ENCODE measurements around the gene GRIK1.

GRIK1 gene

GRCh38 chr21:29661672-29662442, 277.9 kb downstream of the GRIK1 start:
- DNase-seq = no peak

DNA sequence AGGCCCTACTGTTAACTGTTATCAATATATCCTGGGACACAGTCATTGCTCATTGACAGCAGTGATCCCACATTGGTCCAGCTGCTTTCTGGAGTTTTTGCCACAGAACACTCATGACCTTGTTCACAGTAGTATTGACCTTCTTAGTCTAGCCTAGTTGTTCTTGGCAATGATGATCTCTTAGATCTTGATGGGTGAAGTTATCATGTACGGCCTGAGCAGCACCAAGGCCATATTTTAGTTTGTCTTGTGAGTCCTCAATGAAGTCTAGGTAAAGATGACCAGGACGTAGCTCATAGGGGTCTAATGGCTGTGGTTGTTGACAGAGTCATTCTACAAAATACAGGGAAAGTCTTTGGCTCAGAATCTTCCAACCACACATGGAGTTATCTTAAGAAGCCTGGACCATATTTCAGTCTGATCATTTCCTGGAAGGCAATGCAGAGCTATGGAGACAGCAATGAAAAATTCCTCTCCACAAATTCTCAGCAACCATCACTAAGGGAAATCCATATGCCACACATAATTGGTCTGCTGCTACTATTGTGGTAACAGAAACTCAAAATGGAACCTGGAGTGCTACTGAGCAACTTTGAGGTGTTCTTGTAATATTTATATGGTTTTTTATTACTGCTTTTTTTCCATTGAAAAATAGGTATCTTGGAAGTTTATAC, 279.6 kb downstream of the GRIK1 start:
- no peak for DNase-seq

DNA sequence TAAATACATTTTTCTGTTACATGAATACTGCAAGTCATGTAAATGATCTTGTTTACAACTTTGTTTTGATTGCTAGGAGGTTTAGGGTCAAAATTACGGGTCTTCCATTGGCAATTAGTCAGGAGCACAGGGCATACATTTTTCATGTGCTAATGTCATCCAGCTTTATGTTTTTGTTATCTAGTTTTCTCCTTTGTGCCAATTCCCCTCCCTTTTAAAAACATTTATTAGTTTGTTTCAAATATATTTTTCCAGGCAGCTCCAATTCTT, 280.9 kb downstream of the GRIK1 start:
- DNase-seq = no peak

DNA sequence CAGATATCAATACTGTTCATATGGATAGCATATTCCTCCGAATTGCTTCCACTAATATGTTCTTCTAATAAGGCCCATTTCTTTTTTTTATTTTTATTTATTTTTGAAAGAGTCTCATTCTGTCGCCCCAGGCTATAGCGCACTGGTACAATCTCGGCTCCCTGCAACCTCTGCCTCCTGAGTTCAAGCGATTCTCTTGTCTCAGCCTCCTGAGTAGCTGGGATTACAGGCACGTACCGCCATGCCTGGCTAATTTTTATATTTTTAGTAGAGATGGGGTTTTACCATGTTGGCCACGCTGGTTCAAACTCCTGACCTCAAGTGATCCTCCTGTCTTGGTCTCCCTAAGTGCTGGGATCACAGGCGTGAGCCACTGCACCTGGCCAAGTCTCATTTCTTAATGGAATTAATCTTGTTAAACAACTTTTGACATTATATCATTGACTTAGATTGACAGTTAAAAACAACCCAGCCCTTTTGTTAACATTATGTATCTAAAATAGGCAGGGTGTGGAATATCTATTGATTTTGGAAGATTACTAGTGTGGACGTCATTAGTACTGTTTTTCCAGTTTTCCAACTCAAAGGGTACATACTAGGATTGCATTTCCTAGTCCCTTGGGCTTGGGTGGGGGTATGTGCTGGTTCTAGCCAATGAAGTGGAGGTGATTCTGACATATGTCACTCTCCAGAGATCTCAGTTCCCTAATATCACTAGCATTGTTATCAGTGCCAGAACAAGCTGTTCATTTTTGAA, 281.4 kb downstream of the GRIK1 start:
- DNase-seq = no peak

DNA sequence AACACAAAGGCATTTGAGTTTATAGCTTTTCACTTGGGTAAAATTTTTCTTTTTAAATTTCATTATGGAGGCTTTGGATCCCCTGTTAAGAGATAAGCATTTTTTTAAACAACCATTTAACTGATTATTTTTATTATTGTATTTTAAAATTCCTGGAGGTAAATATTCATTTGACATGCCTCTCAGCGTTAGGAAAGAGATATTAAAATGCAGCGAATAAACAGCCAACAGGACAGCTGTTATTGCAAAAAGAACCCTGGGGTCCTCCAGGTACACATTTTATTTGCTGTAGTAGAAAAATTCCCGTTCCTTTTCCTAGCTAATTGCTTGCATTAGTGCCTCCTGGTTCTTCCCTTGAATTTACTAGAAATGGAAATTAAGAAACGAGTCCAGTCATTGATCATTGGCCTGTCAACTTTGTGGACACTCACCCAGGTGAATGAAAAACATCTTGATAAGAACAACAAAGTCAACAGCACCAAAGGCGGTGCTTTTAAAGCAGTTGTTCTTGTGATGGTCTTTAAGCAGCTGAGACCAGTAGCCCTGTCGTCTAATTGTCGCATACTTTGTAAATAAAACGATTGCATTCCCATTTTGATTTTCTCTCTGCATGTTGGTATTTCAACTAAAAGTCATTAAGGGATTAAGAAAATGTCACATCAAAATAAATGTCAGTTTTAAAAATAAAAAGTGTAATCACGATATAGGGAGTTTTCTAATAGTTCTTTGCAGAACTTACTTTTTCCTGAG, 282.4 kb downstream of the GRIK1 start:
- no peak for DNase-seq

- peak; percentile 84 for DNase-seq
Observed at GRCh38 chr21:29656504-29657239, 283.1 kb downstream of the GRIK1 start.

DNA sequence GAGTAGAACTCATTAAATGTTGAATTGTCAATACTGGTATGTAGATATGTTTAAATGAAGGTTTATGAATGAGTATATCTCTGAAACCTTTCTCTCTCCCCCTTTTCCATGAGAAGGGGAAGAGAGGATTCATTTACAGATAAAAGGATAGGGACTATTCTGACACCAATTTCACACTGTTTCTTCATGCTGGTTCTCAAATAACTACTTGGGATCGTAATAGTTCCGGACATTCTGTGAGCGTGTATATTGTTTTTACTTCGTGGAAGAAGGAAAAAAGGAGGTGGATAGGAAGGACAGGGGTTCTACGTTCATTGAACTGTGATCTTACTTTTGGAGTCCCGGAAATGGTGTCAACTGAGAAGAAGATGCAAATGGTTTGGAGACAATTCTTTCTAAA, 284.2 kb downstream of the GRIK1 start:
- DNase-seq = no peak

DNA sequence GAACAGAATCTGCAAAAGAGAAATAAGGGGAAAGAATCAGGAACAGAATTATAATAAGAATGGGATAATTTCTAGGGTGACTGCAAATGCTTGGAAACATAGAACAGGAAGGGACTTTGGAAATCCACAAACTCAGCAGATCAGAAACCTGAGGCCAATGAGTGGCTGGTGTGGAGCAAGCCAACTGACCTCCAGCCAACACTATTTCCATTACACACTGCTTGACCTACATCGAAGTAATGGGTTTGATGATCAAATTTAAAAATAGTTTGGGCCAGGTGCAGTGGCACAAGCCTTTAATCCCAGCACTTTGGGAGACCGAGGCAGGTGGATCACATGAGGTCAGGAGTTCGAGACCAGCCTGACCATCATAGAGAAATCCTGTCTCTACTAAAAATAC, 284.9 kb downstream of the GRIK1 start:
- no peak for DNase-seq

DNA sequence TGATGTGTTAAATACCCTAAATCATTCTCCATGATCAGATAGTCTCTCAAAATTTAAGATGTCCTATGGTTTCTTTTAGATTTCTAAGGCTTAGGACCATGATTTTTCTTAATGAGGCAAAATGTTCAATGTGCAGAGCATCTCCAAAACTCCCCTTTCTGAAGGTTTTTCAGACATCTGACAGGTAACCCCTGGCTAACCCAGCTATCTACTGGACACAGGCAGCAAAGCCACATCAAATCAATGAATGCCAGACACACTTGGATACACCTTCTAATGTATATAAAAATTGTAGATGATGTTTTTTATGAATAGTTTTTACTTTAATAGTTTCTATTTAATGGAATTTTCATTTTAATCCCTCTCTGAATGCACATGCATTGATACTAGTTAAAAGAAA, 285.6 kb downstream of the GRIK1 start:
- no peak for DNase-seq

DNA sequence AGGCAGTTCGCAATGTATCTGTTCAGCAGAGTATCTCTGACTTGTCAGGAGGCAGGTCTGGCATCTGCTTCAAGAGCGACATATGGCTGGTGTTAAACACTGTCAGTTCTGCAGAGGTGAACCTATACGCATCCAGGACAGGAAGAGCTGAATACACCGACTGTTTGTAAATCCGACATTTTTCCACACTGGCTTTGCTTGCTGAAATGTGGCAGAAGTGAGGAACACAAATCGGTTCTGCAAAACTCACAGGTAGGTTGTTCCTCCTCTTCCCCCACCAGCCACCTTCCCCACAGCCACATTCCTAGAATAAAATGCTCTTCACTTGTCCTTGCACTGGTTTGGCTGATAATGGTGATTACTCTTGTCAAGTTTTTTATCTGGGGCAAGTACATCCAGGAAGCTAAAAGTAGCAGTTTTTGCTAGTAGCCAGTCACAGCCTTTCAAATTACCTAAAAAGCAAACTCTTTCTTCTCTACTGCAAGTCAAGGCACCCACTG, 289.2 kb downstream of the GRIK1 start:
- no peak for DNase-seq

GRCh38 chr21:29649406-29649814, 290.4 kb downstream of the GRIK1 start:
- peak; percentile 25 for DNase-seq

DNA sequence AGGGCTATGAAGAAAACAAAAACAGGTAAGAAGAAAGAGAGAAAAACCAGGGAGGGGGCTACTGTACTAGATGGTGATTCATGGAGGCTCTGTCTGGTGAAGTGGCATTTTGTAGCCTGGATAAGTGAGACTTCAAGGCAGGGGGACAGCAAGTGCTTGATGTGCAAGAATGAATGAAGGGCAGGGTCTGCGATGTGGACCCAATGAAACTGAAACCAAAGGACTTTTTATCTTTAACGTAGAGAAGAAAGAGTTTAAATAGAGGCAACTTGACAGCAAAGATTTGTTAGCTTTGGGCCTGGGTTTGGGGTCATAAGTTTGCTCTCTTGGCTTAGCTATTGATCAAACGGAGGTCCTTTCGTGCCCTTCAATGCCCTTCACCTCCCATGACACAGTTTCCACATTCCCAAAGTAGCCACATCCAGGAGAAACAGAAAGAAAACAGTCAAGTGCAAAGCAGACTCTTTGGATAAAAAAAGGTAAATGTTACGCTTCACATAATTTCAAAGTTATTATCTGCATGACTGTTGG, 291.0 kb downstream of the GRIK1 start:
- DNase-seq = no peak

DNA sequence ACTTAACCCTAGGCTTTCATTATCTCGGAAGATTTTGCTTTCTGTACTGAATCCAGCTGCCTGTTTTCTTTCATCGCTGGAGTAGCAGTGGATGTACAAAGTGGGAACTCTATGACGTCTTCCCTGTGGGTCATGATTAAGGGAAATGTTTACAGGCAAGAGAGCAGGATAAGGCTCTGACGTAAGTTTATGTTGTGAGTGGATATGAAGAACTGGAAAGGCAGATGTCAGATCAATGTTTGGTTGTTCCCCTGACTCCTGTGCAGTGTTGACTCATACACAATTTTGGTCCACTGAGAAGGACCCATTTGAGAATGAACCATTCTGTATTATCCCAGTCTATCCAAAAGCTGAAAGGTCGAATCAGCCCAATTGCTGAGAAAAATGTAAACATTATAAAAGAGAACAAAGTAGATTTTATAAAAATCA, 292.4 kb downstream of the GRIK1 start:
- DNase-seq = peak; percentile 58

GRCh38 chr21:29645666-29646553, 293.9 kb downstream of the GRIK1 start:
- no peak for DNase-seq

DNA sequence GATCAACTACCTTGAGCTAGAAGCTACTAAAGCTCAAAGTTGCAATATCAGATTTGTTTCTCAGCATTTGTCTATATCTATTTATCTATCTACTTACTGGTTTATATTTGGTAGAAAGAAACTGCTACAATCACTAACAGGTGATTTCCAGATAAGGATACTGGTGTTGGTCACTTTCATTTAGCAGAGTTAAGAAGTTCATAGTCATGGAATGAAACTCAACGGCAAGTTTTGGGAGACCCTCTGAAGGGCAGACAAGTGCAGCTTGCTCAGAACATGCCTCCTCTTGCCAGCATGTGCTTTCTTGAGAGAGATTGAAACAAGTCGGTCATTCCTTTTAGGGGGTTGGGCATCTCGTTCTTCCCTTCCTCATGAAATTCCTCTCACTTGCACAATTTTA, 296.5 kb downstream of the GRIK1 start:
- no peak for DNase-seq

DNA sequence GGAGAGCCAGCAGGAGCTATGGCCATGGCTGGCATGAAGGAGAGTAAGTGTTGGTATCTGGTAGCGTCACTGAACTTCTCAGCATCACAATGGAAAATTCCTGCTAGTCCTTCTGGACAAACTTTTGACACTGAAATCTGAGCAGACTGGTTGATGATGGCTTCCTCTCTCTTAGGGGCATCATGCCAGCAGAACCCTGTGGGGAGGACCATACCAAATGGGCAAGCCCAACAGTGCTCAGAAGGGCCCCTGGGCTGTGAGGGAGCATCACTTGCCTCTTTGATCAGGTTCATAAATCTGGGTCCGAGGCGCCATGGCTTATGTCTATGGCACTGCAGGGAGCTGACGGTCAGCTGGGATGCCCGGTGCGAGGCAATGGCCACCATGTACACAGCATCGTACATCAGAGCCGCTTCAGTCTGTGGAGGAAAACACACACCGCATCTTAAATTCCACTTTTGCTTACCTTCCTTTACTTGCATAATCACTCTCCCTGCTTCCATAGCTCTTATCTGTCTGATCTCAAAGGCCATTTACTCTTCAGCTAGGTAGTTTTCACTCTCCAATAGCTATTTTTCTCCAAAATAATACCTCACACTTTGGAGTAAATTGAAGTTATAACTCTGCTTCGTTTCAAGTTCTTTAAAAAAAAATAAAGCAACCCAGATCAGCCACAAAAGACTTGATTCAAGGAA, 297.1 kb downstream of the GRIK1 start:
- no peak for DNase-seq

DNA sequence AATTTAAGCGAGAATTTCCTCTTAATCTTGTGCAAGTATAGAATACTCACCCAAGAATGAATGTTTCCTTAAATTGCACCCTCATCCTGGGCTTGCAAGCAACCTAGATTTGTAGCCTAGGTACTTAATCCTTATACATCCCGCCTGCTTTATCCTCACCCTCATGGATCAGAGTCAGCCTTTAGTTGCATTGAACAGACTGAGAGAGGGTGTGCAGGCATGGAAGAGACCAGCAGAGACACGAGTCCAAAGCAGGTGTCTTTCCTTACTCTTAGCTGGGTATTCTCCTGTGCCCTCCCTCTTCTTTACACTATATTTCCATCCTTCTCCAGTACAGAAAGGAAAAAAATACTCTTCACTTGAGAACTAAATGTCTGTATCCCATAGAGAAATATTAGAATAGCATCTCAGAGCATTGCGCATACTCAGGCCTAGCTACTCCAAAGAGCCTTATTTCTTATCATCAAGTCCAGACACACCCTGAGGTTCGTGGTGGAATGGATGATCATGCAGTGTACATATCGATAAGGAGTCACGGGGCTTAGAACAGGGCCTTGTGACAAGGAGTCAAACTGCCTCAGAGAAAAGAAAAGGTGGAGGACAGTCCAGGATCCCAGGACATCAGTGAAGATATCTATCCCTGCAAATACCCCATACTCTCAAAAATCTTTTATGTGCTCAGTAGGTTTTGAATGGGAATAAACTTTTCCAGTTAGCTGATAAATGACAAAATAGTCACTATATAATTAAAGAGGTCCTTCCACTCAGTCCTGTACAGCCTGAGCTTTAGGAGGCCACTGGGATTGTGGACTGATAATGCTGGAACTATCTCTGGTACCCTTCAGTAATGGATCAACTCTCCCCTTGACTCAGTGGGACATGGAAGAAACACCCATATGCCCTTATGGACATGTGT, 297.9 kb downstream of the GRIK1 start:
- no peak for DNase-seq

GRCh38 chr21:29641001-29641634, 298.7 kb downstream of the GRIK1 start:
- DNase-seq = no peak

- peak; percentile 81 for DNase-seq
Observed at GRCh38 chr21:29640080-29640508, 299.7 kb downstream of the GRIK1 start.

All from suppressor macrophage treated with lipopolysaccharide for 4 hours (primary cell).